A673 (cell line): ENCODE results near the gene HOXD4. TPM values are rescaled to one million over a fixed set of nuclear protein-coding genes. Genes with fewer than 3 reads are reported as not detected.
A peak's percentile ranks its signal among the peaks of the same experiment; 100 is the strongest.

Experiments used
- BruUV-seq: library from RNA; stranded (reverse); fragments of 400-500 nt; replicated peaks from 2 replicates; lab custom pipeline; 2021; lab: Mats Ljungman, UMichigan
- CTCF ChIA-PET: fragments of 300-600 bp; sonication (Branson Sonifier 250); formaldehyde crosslinking; loops from one replicate; lab custom pipeline; 2022; ENCODE audit warnings: antibody characterized with exemption; lab: Charles Lee
- POLR2A ChIA-PET: fragments of 300-600 bp; sonication (Branson Sonifier 250); formaldehyde crosslinking; loops from one replicate; lab custom pipeline; 2022; ENCODE audit warnings: antibody characterized with exemption; ENCODE audit not compliant: low non-redundant PET; lab: Charles Lee
- DNase-seq: peaks from one replicate; pipeline ENCODE4 v3.0.0-alpha.2; 2015; ENCODE audit warnings: low spot score
- H3K27ac ChIP-seq: fragments of 200-600 bp; sonication (generic); 2 replicates; pipeline ENCODE4 v1.5.1; 2016; ENCODE audit warnings: mixed run types, low read depth, mild to moderate bottlenecking, mixed read lengths, antibody characterized with exemption, low read length; ENCODE audit not compliant: poor library complexity, severe bottlenecking
- H3K27me3 ChIP-seq: fragments of 200-600 bp; sonication (generic); replicated peaks from 2 replicates; pipeline ENCODE4 v1.6.1; 2017; ENCODE audit warnings: mixed run types, low read depth, mild to moderate bottlenecking, mixed read lengths, antibody characterized with exemption, low read length; ENCODE audit not compliant: insufficient read depth, poor library complexity
- H3K36me3 ChIP-seq: fragments of 200-600 bp; sonication (generic); 2 replicates; pipeline ENCODE4 v1.6.1; 2016; ENCODE audit warnings: mixed run types, mild to moderate bottlenecking, mixed read lengths, antibody characterized with exemption, low read length; ENCODE audit not compliant: insufficient read depth, poor library complexity, severe bottlenecking
- H3K4me1 ChIP-seq: fragments of 200-600 bp; sonication (generic); 2 replicates; pipeline ENCODE4 v1.6.1; 2017; ENCODE audit warnings: mixed run types, mild to moderate bottlenecking, mixed read lengths, antibody characterized with exemption, low read length; ENCODE audit not compliant: insufficient read depth, poor library complexity, severe bottlenecking
- H3K4me3 ChIP-seq: fragments of 200-600 bp; sonication (generic); 2 replicates; pipeline ENCODE4 v1.5.1; 2016; ENCODE audit warnings: low read depth, mixed run types, mild to moderate bottlenecking, mixed read lengths, low read length; ENCODE audit not compliant: poor library complexity, severe bottlenecking
- H3K9me3 ChIP-seq: fragments of 200-600 bp; sonication (generic); 2 replicates; pipeline ENCODE4 v1.6.1; 2016; ENCODE audit warnings: mixed run types, low read depth, mild to moderate bottlenecking, mixed read lengths, antibody characterized with exemption, low read length; ENCODE audit not compliant: poor library complexity, severe bottlenecking
- CTCF ChIP-seq: fragments of 300-800, 200-600 bp; sonication (generic); conservative IDR thresholded peaks from 2 replicates; pipeline ENCODE4 v1.5.1; 2017; ENCODE audit warnings: low read depth, mild to moderate bottlenecking, antibody characterized with exemption, low read length, moderate library complexity, mixed read lengths
- EZH2 ChIP-seq: fragments of 200-600 bp; sonication (generic); IDR thresholded peaks from 2 replicates; pipeline ENCODE4 v1.6.1; 2017; ENCODE audit warnings: borderline replicate concordance, low read depth, mild to moderate bottlenecking, mixed read lengths, antibody characterized with exemption, low read length; ENCODE audit not compliant: poor library complexity, severe bottlenecking
- intact Hi-C: fragments of 100-400 bp; cut with micrococcal nuclease; formaldehyde crosslinking; loops from one replicate; pipeline ENCODE4 v1.10.0; 2022; ENCODE audit not compliant: unreplicated experiment
- total RNA-seq: library from RNA; stranded (reverse); gene quantifications from 2 replicates; pipeline ENCODE4 v1.2.3, GENCODE V29; 2021

HOXD4 gene
- total RNA-seq, 1 experiment from 2014 or later = 30.8 TPM

DNA sequence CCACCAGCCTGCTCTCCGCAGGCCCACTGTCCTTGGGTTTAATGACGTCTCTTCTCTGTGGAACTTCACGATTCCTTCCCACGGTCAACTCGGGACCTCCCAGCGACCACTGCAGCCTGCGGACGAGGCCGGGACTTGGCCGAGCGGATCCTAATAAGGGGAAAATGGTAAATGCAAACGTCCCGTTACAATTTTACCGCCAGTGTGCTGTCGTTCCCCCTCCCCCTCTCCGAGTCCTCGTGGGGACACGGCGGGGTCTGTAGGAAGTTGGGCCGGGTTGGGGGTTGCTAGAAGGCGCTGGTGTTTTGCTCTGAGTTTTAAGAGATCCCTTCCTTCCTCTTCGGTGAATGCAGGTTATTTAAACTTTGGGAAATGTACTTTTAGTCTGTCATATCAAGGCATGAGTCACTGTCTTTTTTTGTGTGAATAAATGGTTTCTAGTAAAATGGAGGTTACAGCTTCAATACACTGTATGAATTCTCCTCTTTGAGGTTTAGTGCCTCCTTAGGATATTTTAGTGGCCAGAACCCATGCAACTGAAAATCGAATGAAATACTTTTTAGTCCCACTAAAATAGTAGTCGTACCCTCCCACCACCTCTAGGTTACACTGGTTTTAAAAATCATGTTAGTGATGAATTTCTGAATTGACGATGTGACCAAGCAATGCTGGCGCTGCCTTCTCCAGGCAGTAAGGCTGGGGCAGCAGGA, 42.0 kb upstream of the HOXD4 start:
- TSS peak; percentile 29 for BruUV-seq
- H3K4me1 ChIP-seq = peaks cover 3% of the 10 kb centered on the region
- peak; percentile 56 for DNase-seq
- ChIA-PET POLR2A (interaction anchor here (0.6 kb wide), 1 partner anchor 562 kb away, joined by 3 read pairs; no protein-coding TSS in a partner anchor), CTCF (interaction anchor here (0.7 kb wide), 1 partner anchor 669 kb away, joined by 4 read pairs; no protein-coding TSS in a partner anchor)
- H3K4me3 ChIP-seq = peak overlapping the region; percentile 73
- no peaks in the 10 kb centered on the region for H3K9me3 ChIP-seq
- peak overlapping the region; percentile 86 for H3K27ac ChIP-seq
- no peaks in the 10 kb centered on the region for H3K27me3 ChIP-seq
- intact Hi-C loops = no loop called here
- TF ChIP-seq CTCF = no peak
- no peak for TF ChIP-seq EZH2
- H3K36me3 ChIP-seq = peaks cover 54% of the 10 kb centered on the region

- DNase-seq = no peak
- no peak for TF ChIP-seq EZH2
- TF ChIP-seq CTCF = no peak
- Histone ChIP-seq H3K9me3 (no peaks in the 10 kb centered on the region), H3K4me1 (peaks cover 3% of the 10 kb centered on the region), H3K27me3 (no peaks in the 10 kb centered on the region), H3K36me3 (peaks cover 60% of the 10 kb centered on the region), H3K27ac (peak overlapping the region; percentile 86), H3K4me3 (peak overlapping the region; percentile 73)
- CTCF ChIA-PET = interaction anchor here (0.7 to 2.4 kb wide), 5 partner anchors 12 to 1039 kb away, joined by 3 to 7 read pairs (median 4); partner anchors contain the start of gene HOXD9
- POLR2A ChIA-PET = interaction anchor here (0.6 to 1.1 kb wide), 2 partner anchors 17 to 562 kb away, joined by 3 to 4 read pairs; no protein-coding TSS in a partner anchor
- intact Hi-C loops = no loop called here
- BruUV-seq = no TSS peak
These were observed 41.4 kb upstream of the HOXD4 start for GRCh38 chr2:176109946-176110345.

DNA sequence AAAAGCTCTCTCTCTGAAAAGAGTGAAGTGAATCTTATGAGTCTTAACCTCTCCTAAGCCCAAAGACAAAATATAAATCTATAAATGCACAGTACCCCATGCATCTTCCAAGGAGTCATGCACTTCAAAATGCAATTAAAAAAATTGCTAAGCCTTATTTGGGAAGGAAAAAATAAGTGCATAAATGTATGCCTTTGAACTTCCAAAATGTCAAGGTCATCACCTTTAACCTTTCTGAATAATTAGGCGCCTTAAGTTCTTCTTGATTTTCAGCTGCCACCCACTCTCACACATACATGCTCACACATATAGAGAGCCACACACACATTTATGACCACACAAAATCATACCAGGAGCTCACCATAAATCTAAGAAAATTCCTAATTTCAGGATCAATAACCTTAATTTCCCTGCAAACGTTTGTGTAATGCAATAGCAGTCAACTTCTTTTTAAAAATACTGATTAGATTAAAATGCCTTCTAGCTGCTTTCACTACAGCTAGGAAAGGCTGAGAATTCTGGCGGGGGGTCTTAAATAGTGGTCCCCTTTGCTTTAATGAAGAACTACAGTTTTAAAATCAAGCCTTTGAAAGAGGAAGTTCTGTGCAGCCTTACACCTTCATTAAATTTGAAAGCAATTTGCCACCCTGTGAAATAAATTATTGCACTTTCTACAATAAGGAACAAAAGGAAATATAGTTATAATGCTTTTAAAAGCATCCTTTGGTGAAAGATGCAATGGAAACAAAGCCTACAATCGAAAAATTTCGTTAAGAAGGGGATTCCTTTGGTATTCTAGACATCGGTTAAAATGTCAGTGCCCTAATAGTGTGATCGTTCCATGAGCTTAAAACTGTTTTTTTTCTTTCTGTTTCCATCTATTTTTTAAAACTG, 40.7 kb upstream of the HOXD4 start:
- ChIA-PET CTCF (interaction anchor here (0.7 to 2.4 kb wide), 7 partner anchors 11 to 1038 kb away, joined by 3 to 7 read pairs (median 4); partner anchors contain the start of gene HOXD9), POLR2A (interaction anchor here (0.6 to 1.1 kb wide), 3 partner anchors 16 to 1250 kb away, joined by 3 to 4 read pairs (median 3); no protein-coding TSS in a partner anchor)
- H3K9me3 ChIP-seq = no peaks in the 10 kb centered on the region
- no peaks in the 10 kb centered on the region for H3K27me3 ChIP-seq
- intact Hi-C loops = no loop called here
- peak overlapping the region; percentile 73 for H3K4me3 ChIP-seq
- peak overlapping the region; percentile 88 for H3K27ac ChIP-seq
- H3K36me3 ChIP-seq = peaks cover 60% of the 10 kb centered on the region
- no TSS peak for BruUV-seq
- TF ChIP-seq EZH2 (no peak), CTCF (no peak)
- H3K4me1 ChIP-seq = peaks cover 3% of the 10 kb centered on the region
- DNase-seq = no peak
